HG02973 (cell line): ENCODE measurements around the gene PTPA.
"Not testable (repeated sequence)": the region's sequence is repeated elsewhere in the genome, so short reads cannot be mapped to it uniquely, and the experiment has no call there.

ENCODE experiments used
- ATAC-seq: cut with Tn5 transposase; IDR thresholded peaks from one replicate; pipeline ENCODE4 v1.9.1; 2021; ENCODE audit warnings: moderate library complexity; ENCODE audit not compliant: unreplicated experiment

The PTPA gene

DNA sequence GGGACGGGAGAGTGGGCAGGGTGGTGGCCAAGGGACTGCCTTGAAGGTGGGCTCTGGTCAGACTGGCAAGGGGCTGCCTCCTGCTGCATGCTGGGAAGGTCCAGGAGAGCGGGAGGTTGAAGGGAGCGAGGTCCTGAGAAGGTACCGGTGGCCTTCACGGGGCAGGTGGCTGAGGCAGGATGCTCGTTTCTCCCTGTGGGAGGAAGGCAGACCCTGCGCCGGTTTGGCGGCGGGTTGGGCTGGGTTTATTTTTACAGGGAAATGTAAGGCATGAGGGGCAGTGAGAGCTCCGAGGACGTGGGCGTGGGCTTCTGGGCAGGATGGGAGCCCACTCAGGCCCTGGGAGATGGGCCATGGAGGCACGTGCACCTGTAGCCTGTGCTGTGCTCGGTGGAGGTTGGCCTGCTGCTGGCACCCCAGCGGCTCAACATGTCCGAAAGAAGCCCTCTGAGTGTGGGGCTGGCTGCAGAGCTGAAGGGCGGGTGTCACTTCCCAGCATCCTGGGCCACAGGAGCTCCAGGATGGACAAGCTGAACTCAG is 39.5 kb downstream of the PTPA start:
- no peak for ATAC-seq

DNA sequence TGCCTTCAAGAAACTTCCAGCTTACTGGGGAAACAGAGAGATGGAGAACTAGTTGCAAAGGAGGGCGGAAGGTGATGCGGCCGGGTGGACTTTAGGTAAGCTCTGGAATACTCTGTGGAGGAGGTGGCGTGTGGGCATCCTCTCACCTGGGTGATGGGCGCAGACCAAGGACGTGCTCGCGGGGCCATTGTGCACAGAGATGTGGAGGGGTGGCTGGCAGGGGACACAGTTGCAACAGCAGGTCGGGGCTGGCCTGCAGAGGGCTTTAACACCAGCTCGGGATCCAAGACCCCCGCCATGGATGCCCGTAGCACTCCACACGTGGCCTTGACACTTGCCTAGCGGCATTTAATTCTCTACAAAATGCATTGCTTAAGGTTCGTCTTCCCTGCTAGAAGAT is 40.3 kb downstream of the PTPA start:
- ATAC-seq, result no peak

DNA sequence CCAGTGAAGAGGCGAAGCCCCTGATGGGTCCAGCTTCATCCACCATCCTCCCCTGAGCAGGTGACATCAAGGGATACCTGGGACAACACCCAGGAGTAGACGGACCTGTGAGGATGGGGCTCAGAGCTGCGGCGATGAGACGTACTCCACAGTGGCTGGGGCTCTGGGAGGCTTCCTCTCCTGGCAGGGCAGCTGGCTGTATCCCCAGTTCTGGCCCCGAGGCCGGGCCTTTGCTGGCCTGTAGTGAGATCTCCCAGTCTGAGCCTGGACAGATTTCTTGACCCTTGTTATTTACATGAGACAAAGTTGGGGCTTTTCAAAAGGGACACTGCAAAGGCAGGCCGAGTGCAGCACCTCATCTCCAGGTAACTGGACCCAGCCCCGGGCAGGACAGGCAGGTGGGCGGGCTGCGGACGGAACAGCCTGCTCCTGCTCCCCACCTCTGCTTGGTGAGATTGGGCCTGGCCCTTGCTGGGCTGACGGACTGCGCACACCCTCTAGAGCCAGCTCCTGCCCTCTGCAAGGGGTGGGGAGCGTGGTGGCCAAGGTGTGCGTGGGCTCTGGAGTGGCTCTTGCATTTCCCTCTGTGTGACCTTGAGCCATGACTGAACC is 43.8 kb downstream of the PTPA start:
- no peak for ATAC-seq

DNA sequence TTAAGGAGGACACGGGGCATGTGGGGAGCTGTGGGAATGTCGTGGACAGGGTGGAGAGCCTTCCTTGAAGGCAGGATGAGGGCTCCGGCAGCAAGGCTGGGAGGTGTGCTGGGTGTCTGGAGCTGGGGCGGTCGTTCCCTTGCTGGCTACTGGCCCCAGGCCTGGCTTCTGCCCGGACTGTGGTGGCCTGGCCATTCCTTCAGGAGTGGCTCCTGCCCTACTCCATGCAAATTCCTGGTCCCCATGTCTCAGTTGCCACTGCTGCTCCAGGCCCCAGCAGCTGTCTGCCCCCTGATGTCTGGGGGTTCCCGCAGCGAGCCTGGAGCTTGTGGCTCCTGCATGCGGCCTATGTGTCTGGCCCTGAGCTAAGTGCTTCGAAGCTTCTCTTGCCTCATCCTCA is 44.9 kb downstream of the PTPA start:
- ATAC-seq, result no peak

DNA sequence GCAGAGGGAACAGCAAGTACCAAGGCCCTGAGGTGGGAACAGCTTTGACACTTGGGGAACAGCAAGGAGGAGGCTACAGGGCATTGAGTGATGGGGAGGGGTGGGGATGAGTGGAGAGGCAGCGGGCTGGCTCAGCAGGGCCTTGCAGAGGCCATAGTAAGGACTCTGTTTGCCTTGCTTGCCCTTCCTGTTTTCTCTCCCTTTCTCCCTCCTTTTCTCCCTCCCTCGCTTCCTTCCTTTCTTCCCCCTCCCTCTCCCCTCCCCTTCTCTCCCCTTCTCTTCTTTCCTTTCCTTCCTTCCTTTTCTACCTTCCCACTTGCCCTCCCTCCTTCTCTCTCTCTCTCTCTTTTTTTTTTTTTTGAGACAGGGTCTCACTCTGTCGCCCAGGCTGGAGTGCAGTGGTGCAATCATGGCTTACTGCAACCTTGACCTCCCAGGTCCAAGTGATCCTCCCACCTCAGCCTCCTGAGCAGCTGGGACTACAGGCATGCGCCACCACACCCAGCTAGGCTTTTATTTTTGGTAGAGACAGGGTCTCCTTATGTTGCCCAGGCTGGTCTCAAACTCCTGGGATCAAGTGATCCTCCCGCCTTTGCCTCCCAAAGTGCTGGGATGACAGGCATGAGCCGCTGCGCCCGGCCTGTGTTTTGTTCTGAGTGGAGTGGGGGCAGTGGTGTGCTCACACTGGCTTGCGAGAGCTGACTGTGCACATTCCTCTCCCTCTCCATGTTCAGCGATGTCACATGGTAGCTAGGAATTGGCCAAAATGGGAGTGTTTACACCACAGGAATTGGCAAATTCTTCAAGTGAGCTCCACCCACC is 49.7 kb downstream of the PTPA start:
- ATAC-seq, result no peak

DNA sequence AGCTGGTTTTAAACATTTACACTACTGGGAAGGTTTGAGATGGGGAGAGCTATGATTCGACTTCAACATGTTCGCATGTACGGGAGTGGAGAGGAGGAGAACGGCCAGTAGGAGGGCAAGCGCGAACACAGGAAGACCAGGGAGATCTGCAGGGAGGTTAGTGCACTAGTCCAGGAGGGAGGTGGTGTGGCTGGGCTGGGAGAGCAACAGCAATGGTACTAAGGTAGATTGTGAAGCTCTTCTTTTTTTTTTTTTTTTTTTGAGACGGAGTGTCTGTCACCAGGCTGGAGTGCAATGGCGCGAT is 50.3 kb downstream of the PTPA start:
- no peak for ATAC-seq

DNA sequence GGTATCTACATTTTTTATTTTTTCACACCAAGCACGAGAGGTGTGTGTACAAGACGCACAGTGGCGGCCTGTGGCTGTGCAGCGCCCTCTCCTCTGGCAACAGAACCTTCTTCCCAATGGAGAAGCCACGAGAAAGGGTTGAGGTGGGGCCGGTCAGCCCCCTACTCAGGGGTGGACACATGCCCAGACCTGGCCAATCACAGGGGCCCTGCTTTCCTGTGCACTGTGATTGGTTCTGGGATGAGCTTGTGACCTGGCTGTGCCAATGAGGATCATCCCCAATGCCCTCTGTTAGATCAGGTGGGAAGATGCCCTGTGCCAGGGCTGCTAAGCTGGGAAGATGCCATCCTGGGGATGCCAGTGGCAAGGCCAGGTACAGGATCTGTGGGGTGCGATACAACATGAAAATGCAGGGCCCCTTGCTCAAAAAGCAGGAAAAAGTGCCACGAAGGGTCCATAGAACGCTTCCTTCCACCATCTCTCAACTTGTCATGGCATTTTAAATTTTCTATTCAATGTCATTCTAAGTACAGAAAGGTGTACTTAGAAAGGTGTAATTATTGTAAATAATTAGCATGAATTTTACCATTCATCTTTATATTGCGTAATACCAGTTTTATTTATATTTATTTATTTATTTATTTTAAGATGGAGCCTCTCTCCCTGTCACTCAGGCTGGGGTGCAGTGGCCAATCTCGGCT is 51.4 kb downstream of the PTPA start:
- no peak for ATAC-seq

DNA sequence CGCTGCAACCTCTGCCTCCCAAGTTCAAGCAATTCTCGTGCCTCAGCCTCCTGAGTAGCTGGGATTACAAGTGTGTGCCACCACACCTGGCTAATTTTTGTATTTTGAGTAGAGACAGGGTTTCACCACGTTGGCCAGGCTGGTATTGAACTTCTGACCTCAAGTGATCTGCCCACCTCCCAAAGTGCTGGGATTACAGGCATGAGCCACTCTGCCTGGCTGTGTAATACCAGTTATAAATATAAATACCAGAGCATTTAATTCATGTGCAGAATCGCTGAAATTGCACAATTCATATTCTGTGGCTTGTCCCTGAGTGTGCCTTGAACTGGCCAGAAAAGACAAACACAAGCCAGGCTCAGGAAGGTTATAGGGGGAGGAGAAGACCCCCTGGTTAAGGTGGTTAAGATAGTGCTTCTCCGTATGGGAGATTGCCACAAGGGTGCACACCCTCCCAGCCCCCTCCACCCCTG is 52.0 kb downstream of the PTPA start:
- not testable (repeated sequence) for ATAC-seq

DNA sequence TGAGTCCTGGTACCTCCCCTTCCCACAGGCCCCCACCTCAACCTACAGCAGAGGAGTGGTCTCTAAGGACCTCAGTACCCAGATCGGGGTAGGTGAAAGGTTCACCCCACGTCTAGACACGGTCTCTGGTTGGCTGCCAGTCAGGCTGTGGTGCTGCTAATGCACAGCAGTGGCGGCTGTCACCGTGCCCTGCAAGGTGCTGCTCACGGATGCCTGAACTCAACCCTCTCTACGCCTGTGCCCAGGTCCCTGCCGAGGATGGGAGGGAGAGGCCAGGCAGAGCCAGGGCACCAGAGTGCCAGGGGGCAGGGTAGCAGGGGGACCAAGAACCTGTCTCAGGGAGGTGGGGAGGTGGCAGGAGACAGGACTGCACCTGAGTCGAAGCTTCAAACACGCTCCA is 52.5 kb downstream of the PTPA start:
- no peak for ATAC-seq

DNA sequence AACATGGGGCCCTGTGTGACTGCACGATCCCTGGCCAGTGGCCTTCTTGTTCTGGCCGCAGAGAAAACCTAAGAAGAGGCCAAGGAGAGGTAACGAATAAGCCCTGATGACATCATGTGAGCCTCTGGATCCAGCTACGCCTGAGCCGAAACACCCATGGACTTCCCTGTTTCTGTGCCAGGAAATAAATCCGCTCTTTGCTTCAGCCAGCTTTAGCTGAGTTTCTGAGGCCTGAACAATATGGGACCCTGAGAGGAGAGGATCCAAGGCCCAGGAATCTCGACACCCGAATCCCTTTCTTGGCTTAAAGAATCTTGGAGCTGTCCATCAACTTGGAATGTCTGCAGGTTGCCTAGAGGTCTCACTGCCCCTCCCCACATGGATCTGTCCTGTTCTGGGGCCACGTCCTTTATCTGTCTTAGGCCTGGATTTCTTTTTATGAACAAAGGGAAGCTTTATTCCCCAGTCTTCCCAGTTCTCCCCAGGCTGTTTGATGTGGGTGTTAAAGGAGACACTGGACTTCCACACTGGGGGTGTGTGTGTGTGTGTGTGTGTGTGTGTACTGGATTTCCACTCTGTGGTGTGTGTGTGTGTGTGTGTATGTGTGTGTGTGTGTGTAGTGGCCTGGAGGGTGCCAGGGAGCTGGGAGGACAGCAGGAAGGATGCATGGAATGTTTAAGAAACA is 53.2 kb downstream of the PTPA start:
- no peak for ATAC-seq

DNA sequence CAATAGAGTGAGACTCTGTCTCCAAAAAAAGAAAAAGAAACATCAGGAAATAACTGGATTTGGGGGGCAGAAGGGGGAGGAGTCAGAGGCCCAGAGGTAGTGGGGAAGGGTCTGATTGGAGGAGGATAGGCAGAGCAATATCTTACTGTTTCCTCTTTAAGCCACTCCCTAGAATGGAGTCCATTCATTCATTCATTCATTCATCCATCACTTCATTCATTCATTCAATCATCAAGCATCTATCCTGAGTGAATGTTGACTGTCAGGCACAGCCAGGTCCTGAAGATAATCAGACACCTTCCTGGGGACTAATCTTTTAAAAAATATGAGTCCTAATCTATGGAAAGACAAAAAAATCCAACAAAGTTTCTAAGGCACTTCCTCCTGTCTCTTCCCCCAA is 54.0 kb downstream of the PTPA start:
- no peak for ATAC-seq

DNA sequence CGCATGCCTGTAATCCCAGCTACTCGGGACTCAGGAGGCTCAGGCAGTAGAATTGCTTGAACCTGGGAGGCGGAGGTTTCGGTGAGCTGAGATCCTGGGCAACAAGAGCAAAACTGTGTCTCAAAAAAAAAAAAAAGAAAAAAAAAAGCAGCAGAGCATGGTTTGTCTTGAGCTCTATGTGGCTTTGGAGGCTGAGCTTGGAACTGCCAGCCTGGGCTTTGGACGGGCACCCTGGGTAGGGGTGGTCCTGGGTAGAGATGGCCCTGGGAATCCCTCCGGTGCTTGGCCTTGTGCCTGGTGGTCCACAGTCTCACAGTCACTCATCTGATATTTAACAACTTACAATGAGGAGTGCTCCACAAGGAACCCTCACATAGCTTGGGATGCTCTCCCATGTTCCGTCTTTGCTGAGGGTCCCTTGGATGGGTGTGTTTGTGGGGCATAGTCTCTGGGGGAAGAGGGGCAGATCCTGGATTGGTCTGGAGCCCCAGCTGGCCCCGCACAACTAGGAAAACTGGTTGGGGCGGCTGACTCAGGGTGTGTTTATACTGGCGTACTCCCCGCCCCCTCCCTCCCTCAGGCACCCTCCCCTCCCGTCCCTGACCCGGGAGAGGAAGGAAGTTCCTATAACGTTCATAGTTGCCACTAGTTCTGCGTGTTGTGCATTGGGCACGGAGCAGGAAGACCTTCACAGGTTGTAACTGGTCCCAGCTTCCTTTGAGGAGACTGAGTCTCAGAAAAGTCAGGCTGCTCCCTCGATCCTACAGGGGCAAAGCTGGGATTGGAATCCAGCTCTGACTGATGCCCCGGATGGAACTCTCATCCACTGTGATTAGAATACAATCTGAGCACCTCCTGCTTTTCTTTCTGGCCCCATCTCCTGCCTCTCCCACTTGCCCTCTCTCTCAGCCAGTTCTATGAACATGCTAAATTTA is 55.7 kb downstream of the PTPA start:
- no peak for ATAC-seq

DNA sequence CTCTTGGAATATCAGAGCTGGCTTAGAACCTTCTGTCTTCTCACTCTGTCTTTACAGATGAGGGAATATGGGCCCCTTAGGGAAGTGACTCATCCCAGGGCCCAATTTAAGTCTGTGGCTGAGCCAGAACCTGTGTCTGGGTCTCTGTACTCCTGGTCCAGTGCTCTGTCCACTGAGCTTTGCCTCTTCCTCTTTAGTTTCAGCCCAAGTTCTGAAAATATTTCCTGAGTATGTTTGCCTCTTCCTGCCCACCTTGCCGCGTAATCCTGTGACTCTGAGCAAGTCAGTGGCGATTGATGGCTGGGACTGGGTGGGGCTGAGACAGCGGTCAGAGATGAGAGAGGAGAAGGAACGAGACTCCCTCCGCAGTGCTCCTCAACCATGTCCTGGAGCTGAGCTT is 59.0 kb downstream of the PTPA start:
- no peak for ATAC-seq

DNA sequence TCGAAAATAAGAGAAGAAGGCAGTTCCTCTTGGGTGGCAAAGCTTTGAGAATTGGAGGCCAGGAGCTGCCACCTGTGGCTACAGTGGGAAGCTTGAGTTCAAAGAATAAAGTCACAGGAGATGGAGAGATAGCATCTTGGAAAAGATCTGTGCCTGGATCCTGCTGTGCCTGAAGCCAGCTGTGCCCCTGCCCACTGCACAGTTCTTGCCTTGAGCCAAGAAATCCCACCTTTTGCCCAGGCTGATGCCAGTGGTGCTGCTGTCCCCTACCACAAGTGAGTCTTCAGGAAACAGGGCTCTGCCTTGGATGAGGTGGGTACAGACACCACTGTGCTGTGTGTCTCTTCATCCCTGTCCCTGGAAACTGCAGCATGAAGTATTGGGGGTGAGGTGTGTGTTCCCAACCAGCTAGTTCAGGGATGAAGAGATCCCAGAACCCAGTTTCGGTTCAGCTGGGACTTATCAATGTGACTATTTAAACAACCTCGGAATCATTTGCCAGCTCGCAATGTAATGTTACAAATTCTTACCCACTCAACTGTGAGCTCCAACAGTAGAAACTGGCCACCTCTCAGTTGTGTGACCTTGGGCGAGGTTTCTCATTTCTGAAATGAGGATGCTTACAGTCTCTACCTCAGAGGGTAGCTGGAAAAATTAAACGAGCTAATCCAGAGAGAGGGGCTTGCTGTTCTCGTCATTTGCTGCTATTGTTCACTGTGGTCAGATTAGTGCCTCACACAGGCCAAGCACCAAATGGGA is 61.0 kb downstream of the PTPA start:
- ATAC-seq, result no peak

DNA sequence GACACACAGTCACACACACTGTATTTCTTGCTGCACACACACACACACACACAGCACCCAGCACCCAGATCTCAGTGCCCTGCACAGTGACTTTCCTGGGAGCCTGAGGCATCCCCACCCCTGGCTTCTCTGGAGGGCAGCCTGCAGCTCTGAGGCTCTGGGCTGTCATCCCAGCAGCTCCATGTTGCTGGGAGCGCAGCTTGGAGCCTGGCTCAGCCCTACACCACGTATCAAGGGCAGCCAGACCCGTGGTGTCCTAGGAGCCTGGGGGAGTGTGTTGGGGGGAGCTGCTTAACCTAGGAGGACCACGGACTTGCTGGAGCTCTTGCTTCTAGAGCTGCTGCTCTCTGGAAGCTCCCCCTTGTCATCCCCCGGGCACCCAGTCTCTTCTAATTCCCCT is 61.6 kb downstream of the PTPA start:
- ATAC-seq, result no peak

DNA sequence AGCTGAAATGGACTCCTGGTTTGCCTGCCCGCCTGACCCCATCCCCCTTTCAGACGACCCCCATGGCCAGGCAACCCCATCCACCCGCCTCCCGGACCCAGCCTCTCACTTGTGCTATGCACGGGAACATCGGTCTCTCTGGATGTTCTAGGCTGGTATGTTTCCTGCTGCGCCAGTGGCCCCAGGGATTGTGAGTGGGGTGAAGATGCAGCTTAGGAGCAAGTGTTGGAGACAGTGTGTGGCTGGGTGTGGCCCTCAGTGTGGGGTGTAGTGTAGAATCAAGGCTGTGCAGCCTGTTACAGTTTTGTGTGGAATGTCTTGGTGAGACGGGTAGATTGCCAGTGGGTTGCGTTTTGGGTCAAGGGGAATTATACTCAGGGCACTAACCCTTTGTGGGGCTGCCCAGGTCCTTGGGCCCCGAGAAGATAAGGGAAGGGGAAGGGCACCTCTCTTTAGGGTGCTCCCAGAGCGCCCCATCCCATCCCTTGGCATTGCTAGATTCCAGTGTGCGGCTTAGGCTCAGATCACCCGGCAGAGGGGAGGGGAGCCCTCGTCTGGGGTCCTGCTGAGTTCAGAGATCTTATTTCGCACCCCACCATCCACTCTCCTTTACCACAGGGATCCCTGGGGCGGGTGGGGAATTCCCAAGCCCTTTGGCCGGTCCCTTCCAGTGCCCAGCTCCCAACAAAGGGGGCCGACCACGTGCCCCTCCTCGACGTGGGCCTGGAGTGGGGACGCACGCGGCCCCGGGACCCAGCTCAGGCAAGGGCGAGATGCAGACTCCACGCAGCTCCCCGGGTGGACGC is 62.3 kb downstream of the PTPA start:
- no peak for ATAC-seq

DNA sequence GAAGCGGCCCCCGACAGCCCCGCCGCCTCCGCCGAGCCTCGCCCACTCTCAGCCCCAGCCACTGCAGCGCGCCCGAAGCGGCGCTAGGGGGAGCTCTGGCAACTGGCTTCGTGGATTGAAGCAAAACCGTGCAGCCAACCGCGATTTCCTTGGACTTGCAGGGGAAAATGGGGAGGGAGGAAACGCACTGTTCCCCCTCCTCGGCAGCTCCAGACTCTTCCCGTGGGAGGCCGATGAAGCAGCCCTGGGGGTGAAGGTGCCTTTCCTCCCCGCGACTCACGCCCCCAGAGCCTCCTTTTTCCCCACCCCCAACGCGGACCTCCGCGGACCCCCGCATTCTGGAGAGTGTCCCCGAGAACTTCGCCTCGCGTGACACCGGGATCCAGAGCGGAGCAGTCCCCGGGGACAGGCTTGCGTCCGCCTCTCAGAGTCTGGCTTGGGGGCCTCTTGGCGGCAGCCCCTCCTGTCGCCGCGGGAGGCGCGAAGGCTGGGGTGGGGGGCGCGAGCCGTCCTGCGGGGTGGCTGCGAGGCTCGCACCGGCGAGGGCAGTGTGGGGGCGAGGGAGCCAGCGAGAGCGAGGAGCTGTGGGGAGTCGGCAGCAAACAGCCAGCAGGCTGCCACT is 63.0 kb downstream of the PTPA start:
- ATAC-seq, result no peak
